Fibroblast of the aortic adventitia (primary cell): ENCODE results near the gene KCNE4. TPM values are rescaled to one million over a fixed set of nuclear protein-coding genes. Genes with fewer than 3 reads are reported as not detected.

ENCODE experiments used
- DNase-seq: peaks from one replicate; pipeline ENCODE4 v3.0.0-alpha.2; 2010; ENCODE audit warnings: low read depth
- H3K4me3 ChIP-seq: 2 replicates; pipeline ENCODE4 v1.5.1; 2011; ENCODE audit warnings: low read depth, mild to moderate bottlenecking, control low read depth, low read length, moderate library complexity
- total RNA-seq: library from RNA; depleted of rRNA; stranded (reverse); fragments of >200 nt; gene quantifications from 2 replicates; pipeline ENCODE4 v1.2.3, GENCODE V29; 2012; ENCODE audit warnings: low replicate concordance
- TF ChIP-seq, protein P1 (sequence below): IDR thresholded peaks from 2 replicates; pipeline ENCODE4 v1.5.1; 2011; ENCODE audit warnings: mild to moderate bottlenecking, low read length, control low read depth, inconsistent platforms; ENCODE audit not compliant: insufficient read depth

Gene KCNE4
- total RNA-seq, 1 donor, result 4.1 TPM

DNA sequence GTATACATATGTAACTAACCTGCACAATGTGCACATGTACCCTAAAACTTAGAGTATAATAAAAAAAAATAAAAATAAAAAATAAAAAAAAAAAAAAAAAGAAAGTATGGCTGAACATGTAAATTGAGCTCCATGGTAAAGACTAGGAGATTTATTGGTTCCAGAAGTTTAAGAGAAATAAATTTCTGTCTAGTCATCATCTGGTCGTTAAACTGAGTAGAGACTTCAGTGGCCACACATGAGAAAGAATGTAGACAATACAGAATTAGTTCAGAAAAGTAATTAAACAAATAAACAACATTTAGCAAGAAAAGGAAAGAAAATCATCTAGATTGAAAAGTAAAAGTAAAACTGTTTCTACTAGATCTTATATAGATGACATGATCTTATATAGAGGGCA lies 12.4 kb upstream of the KCNE4 start:
- no peak for DNase-seq
- H3K4me3 ChIP-seq, result no peak overlapping the region
- TF ChIP-seq, protein P1, sequence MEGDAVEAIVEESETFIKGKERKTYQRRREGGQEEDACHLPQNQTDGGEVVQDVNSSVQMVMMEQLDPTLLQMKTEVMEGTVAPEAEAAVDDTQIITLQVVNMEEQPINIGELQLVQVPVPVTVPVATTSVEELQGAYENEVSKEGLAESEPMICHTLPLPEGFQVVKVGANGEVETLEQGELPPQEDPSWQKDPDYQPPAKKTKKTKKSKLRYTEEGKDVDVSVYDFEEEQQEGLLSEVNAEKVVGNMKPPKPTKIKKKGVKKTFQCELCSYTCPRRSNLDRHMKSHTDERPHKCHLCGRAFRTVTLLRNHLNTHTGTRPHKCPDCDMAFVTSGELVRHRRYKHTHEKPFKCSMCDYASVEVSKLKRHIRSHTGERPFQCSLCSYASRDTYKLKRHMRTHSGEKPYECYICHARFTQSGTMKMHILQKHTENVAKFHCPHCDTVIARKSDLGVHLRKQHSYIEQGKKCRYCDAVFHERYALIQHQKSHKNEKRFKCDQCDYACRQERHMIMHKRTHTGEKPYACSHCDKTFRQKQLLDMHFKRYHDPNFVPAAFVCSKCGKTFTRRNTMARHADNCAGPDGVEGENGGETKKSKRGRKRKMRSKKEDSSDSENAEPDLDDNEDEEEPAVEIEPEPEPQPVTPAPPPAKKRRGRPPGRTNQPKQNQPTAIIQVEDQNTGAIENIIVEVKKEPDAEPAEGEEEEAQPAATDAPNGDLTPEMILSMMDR, result no peak

DNA sequence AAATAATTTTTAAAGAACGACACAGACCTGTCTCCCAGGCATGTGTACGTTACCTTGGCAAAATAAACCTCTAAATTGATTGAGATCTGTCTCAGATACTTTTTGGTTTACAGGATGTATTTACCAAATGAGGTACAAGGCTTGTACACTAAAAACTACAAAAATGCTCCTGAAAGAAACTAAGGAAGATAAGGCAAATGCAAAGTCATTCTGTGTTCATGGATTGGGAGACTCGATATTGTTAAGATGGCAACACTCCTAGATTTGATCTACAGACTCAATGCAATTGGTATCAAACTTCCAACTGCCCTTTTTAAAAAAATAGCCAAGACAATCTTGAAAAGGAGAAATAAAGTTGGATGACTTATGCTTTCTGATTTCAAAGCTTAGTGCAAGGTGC lies 11.5 kb upstream of the KCNE4 start:
- H3K4me3 ChIP-seq, result no peak overlapping the region
- no peak for DNase-seq

DNA sequence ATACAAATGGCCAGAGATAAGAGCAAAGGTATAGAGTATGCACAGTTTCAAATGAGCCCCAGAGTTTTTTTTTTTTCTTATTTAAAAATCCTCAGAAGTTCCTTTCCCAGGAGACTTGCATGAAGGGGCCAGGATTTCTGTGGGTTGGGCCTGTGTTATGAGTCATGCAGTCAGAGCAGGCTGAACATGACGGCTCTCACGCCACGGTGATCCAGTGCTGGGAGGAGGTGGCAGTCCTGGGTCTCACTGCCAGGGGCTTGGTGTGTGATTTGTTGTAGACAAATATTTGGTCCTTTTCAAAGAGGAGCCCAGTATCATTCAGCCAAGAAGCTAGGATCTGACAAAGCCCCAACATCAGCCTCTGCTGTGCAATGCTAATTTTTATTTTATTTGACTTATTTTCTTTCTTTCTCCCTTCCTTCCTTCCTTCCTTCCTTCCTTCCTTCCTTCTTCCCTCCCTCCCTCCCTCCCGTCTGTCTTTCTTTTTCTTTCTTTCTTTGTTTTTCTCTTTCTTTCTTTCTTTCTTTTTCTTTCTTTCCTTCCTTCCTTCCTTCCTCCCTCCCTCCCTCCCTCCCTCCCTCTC lies 10.4 kb upstream of the KCNE4 start:
- TF ChIP-seq, protein P1, result no peak
- DNase-seq, result peak; percentile 98
- H3K4me3 ChIP-seq, result no peak overlapping the region

More for the DNA sequence above, 11.5 kb upstream of the KCNE4 start:
- TF ChIP-seq, protein P1, result no peak

DNA sequence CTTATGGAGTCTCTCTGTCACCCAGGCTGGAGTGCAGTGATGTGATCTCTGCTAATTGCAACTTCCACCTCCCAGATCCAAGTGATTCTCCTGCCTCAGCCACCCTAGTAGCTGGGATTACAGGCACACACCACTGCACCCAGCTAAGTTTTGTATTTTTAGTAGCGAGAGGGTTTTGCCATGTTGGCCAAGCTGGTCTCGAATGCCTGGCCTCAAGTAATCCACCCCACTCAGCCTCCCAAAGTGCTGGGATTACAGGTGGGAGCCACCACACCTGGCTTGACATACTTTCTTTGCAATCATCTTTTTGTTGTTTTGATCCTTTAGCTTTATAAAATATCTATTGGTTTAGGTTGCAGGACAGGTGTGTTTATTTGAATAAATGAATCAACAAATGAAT lies 9.7 kb upstream of the KCNE4 start:
- TF ChIP-seq, protein P1, result no peak
- no peak for DNase-seq
- no peak overlapping the region for H3K4me3 ChIP-seq

DNA sequence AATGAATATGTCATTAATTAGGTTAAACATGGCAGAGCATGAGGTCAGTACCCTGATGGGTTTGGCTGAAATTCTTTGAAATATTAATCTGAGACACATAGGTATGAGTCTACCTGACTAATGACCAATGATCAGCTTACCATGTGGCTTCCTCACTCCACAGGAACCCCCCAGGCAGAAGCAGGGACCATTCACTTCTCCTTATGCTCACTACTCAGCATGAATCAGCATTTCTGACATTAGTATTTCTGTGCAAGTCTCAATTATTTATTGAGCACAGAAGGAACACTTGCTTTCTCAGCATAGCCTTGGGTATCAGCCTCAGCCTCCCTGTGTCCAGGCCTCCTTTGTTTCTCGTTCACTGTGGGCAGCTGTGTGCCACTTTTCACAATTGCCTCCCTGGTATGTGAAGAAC lies 9.3 kb upstream of the KCNE4 start:
- no peak overlapping the region for H3K4me3 ChIP-seq
- TF ChIP-seq, protein P1, result no peak
- DNase-seq, result peak; percentile 49

DNA sequence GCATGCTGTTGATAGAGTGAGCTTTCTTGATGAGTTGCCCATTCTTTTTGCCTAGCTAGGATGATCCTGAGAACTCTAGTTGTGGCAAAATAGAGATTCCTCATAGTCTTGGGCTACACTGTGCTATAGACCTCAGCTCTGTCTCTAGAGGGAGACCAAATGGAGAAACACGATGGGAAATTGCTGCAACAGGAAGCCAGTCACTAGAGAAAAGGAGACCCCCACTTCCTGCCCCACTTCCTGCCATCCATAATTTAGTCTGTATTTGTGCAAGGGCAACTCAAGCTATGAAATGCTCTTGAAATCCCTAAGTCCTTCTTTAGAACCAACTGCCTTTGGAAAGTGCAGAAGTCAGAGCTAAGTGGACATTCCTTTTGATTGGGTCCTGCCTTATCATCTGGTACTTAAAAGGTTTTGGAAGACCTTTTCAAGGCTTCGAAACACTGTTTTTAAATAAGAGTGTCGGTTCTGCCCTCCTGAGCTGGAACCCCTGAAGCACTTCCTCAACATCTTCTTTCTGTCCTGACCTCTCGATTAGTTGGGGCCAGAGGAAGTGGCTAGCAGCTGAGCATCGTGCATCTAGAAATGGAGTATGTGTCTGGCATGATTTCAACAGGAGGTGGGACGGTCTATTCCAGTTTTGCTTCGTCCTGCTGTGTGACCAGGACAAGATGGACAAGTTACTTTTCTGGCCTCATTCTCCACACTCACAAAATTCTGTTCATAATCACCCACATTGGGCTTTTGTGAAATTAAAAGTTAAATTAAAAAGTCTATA lies 8.6 kb upstream of the KCNE4 start:
- no peak for DNase-seq
- H3K4me3 ChIP-seq, result no peak overlapping the region
- TF ChIP-seq, protein P1, result no peak
